Small intestine (tissue), 7 donors: ENCODE results near the gene CD19. TPM values are rescaled to one million over a fixed set of nuclear protein-coding genes. Genes with fewer than 3 reads are reported as not detected.
A peak's percentile ranks its signal among the peaks of the same experiment; 100 is the strongest.

Source experiments
- DNase-seq, 2 donors: peaks; one replicate each; pipeline versions ENCODE4 v3.0.0 to v3.0.0-alpha.2; 2013
- FAIRE-seq: peaks from 2 replicates; lab custom pipeline; 2012; peaks lifted over from hg19 to GRCh38; lab: Jason Lieb, UNC
- H3K27ac ChIP-seq, 3 donors: one replicate each; pipeline ENCODE4 v1.5.1; 2013; ENCODE audit warnings: low read length in 2 of 3, mild to moderate bottlenecking in 2 of 3, control low read depth in 1 of 3, inconsistent platforms in 1 of 3, low read depth in 1 of 3, moderate library complexity in 1 of 3
- H3K27me3 ChIP-seq, 3 donors: one replicate each; pipeline ENCODE4 v1.6.1; 2013; ENCODE audit warnings: low read length in 3 of 3, inconsistent platforms in 1 of 3; ENCODE audit not compliant: control insufficient read depth in 3 of 3, insufficient read depth in 3 of 3
- H3K36me3 ChIP-seq, 3 donors: one replicate each; pipeline ENCODE4 v1.6.1; 2013; ENCODE audit warnings: low read length in 3 of 3, inconsistent platforms in 1 of 3, low read depth in 1 of 3, mild to moderate bottlenecking in 1 of 3, moderate library complexity in 1 of 3; ENCODE audit not compliant: control insufficient read depth in 3 of 3, insufficient read depth in 2 of 3
- H3K4me1 ChIP-seq, 3 donors: one replicate each; pipeline ENCODE4 v1.6.1; 2013; ENCODE audit warnings: low read length in 2 of 3, inconsistent platforms in 1 of 3, low read depth in 1 of 3, mild to moderate bottlenecking in 1 of 3, moderate library complexity in 1 of 3; ENCODE audit not compliant: control insufficient read depth in 3 of 3, insufficient read depth in 2 of 3
- H3K4me3 ChIP-seq, 3 donors: one replicate each; pipeline ENCODE4 v1.5.1; 2013; ENCODE audit warnings: low read length in 3 of 3, control low read depth in 1 of 3, inconsistent platforms in 1 of 3, low read depth in 1 of 3, mild to moderate bottlenecking in 1 of 3, moderate library complexity in 1 of 3
- H3K9me3 ChIP-seq, 2 donors: one replicate each; pipeline ENCODE4 v1.6.1; 2013; ENCODE audit warnings: low read depth in 1 of 2, low read length in 1 of 2; ENCODE audit not compliant: control insufficient read depth in 2 of 2, insufficient read depth in 1 of 2
- WGBS, 3 donors: extraction: QIAGEN DNeasy Blood & Tissue Kit; methylation state at CpG; one replicate each; pipeline ENCODE4 v1.1.7; 2013; 5-methylcytosine and 5-hydroxymethylcytosine counted together
- polyA plus RNA-seq, 4 donors: library from polyadenylated mRNA; stranded (reverse) in 3 of 4; unstranded in 1 of 4; fragments of 200-250 nt in 3 of 4; fragments of 120-200 nt in 1 of 4; gene quantifications; one replicate each; pipeline versions ENCODE4 v1.2.1 to v1.2.3, GENCODE V29; 2013
- donor health status: healthy with polysubstance abuse.
- donor health status: control.
- donor health status: control.
- donor health status: Bipolar disorder and iron deficiency.
- donor health status: healthy.

Gene CD19
- polyA plus RNA-seq, 4 donors = 0.81 to 2.4 (median 1.1) TPM; not detected in 1

- FAIRE-seq (no peak), DNase-seq (no peak)
- Histone ChIP-seq H3K4me3 (no peak overlapping the region), H3K9me3 (peaks cover 0 to 18% of the 10 kb centered on the region in 2 donors), H3K4me1 (no peaks in the 10 kb centered on the region), H3K27me3 (no peaks in the 10 kb centered on the region), H3K36me3 (peaks cover 2 to 83% (median 8%) of the 10 kb centered on the region in 3 donors), H3K27ac (no peak overlapping the region)
- 92 to 98% (median 97%) methylated on average over 18 of the region's 18 CpGs for WGBS, 3 donors
Observed at GRCh38 chr16:28983644-28984043, 51.9 kb downstream of the CD19 start.

- DNase-seq = no peak
- H3K4me1 ChIP-seq = no peaks in the 10 kb centered on the region
- no peaks in the 10 kb centered on the region for H3K27me3 ChIP-seq
- H3K36me3 ChIP-seq = peaks cover 2 to 81% (median 8%) of the 10 kb centered on the region in 3 donors
- WGBS, 3 donors = 76 to 85% (median 76%) methylated on average over 12 of the region's 12 CpGs
- H3K4me3 ChIP-seq = no peak overlapping the region
- H3K27ac ChIP-seq = peak overlapping the region in 2 of 3 donors; percentile 63 to 84
- H3K9me3 ChIP-seq = peaks cover 0 to 18% of the 10 kb centered on the region in 2 donors
- FAIRE-seq = no peak
Observed at GRCh38 chr16:28984091-28984490, 52.3 kb downstream of the CD19 start.

GRCh38 chr16:28984619-28985135, 52.9 kb downstream of the CD19 start, which contains the start of gene LAT:
TSS of gene LAT (plus strand) at chr16:28985052. CDS start at chr16:28985418, 366 bp downstream.
- H3K4me3 ChIP-seq = peak within 1 kb of the TSS in 2 of 3 donors; percentile 3 to 48
- FAIRE-seq = no peak
- H3K36me3 ChIP-seq = peaks cover 4 to 82% (median 10%) of the 10 kb centered on the region in 3 donors

GRCh38 chr16:28985211-28986041, 53.7 kb downstream of the CD19 start:
- 74 to 82% (median 75%) methylated on average over 16 to 19 of the region's 19 CpGs for WGBS, 3 donors
- no peak for FAIRE-seq
- peak overlapping the region in 2 of 3 donors; percentile 45 to 61 for H3K27ac ChIP-seq

More at GRCh38 chr16:28984619-28985135, 52.9 kb downstream of the CD19 start, which contains the start of gene LAT:
- peak in 1 of 2 donors; percentile 27 for DNase-seq
- Histone ChIP-seq H3K9me3 (peaks cover 0 to 18% of the 10 kb centered on the region in 2 donors), H3K27me3 (no peaks in the 10 kb centered on the region), H3K27ac (peak within 1 kb of the TSS in 2 of 3 donors; percentile 63 to 84), H3K4me1 (no peaks in the 10 kb centered on the region)
- 55 to 71% (median 59%) methylated on average over 14 to 24 of the region's 24 CpGs for WGBS, 3 donors

GRCh38 chr16:28986046-28986445, 54.3 kb downstream of the CD19 start:
- H3K4me1 ChIP-seq = no peaks in the 10 kb centered on the region
- peak overlapping the region in 2 of 3 donors; percentile 32 to 39 for H3K27ac ChIP-seq
- peaks cover 4 to 82% (median 8%) of the 10 kb centered on the region in 3 donors for H3K36me3 ChIP-seq
- DNase-seq = no peak
- FAIRE-seq = no peak
- H3K9me3 ChIP-seq = peaks cover 0 to 18% of the 10 kb centered on the region in 2 donors
- WGBS, 3 donors = 84 to 93% (median 88%) methylated on average over 7 to 9 of the region's 9 CpGs
- H3K4me3 ChIP-seq = peak overlapping the region in 2 of 3 donors; percentile 3 to 48
- no peaks in the 10 kb centered on the region for H3K27me3 ChIP-seq

More at GRCh38 chr16:28985211-28986041, 53.7 kb downstream of the CD19 start:
- no peak for DNase-seq
- Histone ChIP-seq H3K9me3 (peaks cover 0 to 18% of the 10 kb centered on the region in 2 donors), H3K4me3 (peak overlapping the region in 2 of 3 donors; percentile 3 to 48), H3K36me3 (peaks cover 4 to 85% (median 8%) of the 10 kb centered on the region in 3 donors), H3K27me3 (no peaks in the 10 kb centered on the region), H3K4me1 (no peaks in the 10 kb centered on the region)

GRCh38 chr16:28986492-28986891, 54.7 kb downstream of the CD19 start:
- 80 to 86% (median 84%) methylated on average over 8 to 13 of the region's 13 CpGs for WGBS, 3 donors
- Histone ChIP-seq H3K27ac (peak overlapping the region in 2 of 3 donors; percentile 32 to 33), H3K9me3 (peaks cover 0 to 16% of the 10 kb centered on the region in 2 donors), H3K27me3 (no peaks in the 10 kb centered on the region), H3K36me3 (peaks cover 4 to 78% (median 8%) of the 10 kb centered on the region in 3 donors), H3K4me3 (peak overlapping the region in 1 of 3 donors; percentile 48), H3K4me1 (no peaks in the 10 kb centered on the region)
- FAIRE-seq = no peak
- DNase-seq = no peak

- H3K4me1 ChIP-seq = no peaks in the 10 kb centered on the region
- peaks cover 4 to 70% (median 8%) of the 10 kb centered on the region in 3 donors for H3K36me3 ChIP-seq
- H3K27ac ChIP-seq = no peak overlapping the region
- peaks cover 0 to 13% of the 10 kb centered on the region in 2 donors for H3K9me3 ChIP-seq
- H3K4me3 ChIP-seq = no peak overlapping the region
- DNase-seq = no peak
- FAIRE-seq = no peak
- H3K27me3 ChIP-seq = no peaks in the 10 kb centered on the region
- 83 to 90% (median 89%) methylated on average over 4 of the region's 4 CpGs for WGBS, 3 donors
Observed at GRCh38 chr16:28987170-28987853, 55.5 kb downstream of the CD19 start.
